ENCODE data around the gene MMP14.
"Not testable (repeated sequence)": the region's sequence is repeated elsewhere in the genome, so short reads cannot be mapped to it uniquely, and the experiment has no call there.

DNA sequence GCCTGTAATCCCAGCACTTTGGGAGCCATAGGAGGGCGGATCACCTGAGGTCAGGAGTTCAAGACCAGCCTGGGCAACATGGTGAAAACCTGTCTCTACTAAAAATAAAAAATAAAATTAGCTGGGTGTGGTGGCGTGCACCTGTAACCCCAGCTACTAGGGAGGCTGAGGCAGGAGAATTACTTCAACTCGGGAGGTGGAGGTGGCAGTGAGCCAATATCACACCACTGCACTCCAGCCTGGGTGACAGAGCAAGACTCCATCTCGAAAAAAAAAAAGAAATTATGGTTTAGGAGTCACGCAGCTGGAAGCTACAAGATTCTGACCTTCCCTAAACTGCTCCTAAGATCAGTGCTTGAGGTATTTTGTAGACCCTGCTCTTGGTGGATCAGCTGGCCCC, 42.8 kb upstream of the MMP14 start:
- TF ChIP-seq, protein P1, sequence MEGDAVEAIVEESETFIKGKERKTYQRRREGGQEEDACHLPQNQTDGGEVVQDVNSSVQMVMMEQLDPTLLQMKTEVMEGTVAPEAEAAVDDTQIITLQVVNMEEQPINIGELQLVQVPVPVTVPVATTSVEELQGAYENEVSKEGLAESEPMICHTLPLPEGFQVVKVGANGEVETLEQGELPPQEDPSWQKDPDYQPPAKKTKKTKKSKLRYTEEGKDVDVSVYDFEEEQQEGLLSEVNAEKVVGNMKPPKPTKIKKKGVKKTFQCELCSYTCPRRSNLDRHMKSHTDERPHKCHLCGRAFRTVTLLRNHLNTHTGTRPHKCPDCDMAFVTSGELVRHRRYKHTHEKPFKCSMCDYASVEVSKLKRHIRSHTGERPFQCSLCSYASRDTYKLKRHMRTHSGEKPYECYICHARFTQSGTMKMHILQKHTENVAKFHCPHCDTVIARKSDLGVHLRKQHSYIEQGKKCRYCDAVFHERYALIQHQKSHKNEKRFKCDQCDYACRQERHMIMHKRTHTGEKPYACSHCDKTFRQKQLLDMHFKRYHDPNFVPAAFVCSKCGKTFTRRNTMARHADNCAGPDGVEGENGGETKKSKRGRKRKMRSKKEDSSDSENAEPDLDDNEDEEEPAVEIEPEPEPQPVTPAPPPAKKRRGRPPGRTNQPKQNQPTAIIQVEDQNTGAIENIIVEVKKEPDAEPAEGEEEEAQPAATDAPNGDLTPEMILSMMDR (IDR thresholded peaks at IDR 0.05), result not testable (repeated sequence)
- TF ChIP-seq POLR2A (IDR thresholded peaks at IDR 0.05), result not testable (repeated sequence)

Data from adrenal gland (tissue), 5 donors.